ENCODE results near the gene FOSL2.
A peak's percentile ranks its signal among the peaks of the same experiment; 100 is the strongest.

FOSL2 gene

GRCh38 chr2:28397043-28397381 is 4.4 kb downstream of the FOSL2 start:
- DNase-seq: no peak

GRCh38 chr2:28398101-28398834 is 5.6 kb downstream of the FOSL2 start:
- peak; percentile 73 for DNase-seq

- DNase-seq: no peak
Measured at GRCh38 chr2:28399289-28399688, 6.6 kb downstream of the FOSL2 start.

GRCh38 chr2:28399956-28400355 is 7.3 kb downstream of the FOSL2 start:
- no peak for DNase-seq

- no peak for DNase-seq
Measured at GRCh38 chr2:28400419-28400818, 7.8 kb downstream of the FOSL2 start.

GRCh38 chr2:28400921-28401320 is 8.3 kb downstream of the FOSL2 start:
- DNase-seq: no peak

- DNase-seq: peak; percentile 46
Measured at GRCh38 chr2:28401411-28401810, 8.8 kb downstream of the FOSL2 start.

- DNase-seq: no peak
Measured at GRCh38 chr2:28401948-28402550, 9.4 kb downstream of the FOSL2 start.

- DNase-seq: no peak
Measured at GRCh38 chr2:28403370-28403956, 10.8 kb downstream of the FOSL2 start.

- DNase-seq: no peak
Measured at GRCh38 chr2:28404086-28404485, 11.4 kb downstream of the FOSL2 start.

GRCh38 chr2:28405537-28405936 is 12.9 kb downstream of the FOSL2 start:
- no peak for DNase-seq

GRCh38 chr2:28406276-28407096 is 13.8 kb downstream of the FOSL2 start:
- peak; percentile 90 for DNase-seq

GRCh38 chr2:28407131-28407975 is 14.7 kb downstream of the FOSL2 start:
- no peak for DNase-seq

GRCh38 chr2:28407976-28408690 is 15.5 kb downstream of the FOSL2 start:
- peak; percentile 56 for DNase-seq

GRCh38 chr2:28408764-28409599 is 16.3 kb downstream of the FOSL2 start:
- peak; percentile 100 for DNase-seq

- DNase-seq: no peak
Measured at GRCh38 chr2:28411166-28411755, 18.6 kb downstream of the FOSL2 start.

- no peak for DNase-seq
Measured at GRCh38 chr2:28411956-28412609, 19.4 kb downstream of the FOSL2 start.

GRCh38 chr2:28412625-28413151 is 20.0 kb downstream of the FOSL2 start:
- no peak for DNase-seq

GRCh38 chr2:28413152-28413898 is 20.7 kb downstream of the FOSL2 start:
- DNase-seq: no peak
